ENCODE measurements around the gene SLC2A5. TPM values are rescaled to one million over a fixed set of nuclear protein-coding genes. Genes with fewer than 3 reads are reported as not detected.

Gene SLC2A5
- polyA plus RNA-seq, 3 donors, result 0.75 to 1.3 (median 0.81) TPM

GRCh38 chr1:9058465-9058864 is 11.0 kb downstream of the SLC2A5 start:
- Mint-ChIP-seq H3K36me3 (peaks cover 0 to 8% of the 10 kb centered on the region in 2 donors), H3K27me3 (ENCODE audit: low read depth in 3 of 3) (no peaks in the 10 kb centered on the region), H3K9me3 (peaks cover 0 to 9% (median 0%) of the 10 kb centered on the region in 7 donors), H3K27ac (peak overlapping the region in 1 of 7 donors; percentile 37), H3K4me1 (peaks cover 30% of the 10 kb centered on the region), H3K4me3 (no peak overlapping the region)
- Histone ChIP-seq H3K4me1 (ENCODE audit: control insufficient read depth in 1 of 2, insufficient read depth in 2 of 2, low read length in 2 of 2) (peaks cover 8 to 19% of the 10 kb centered on the region in 2 donors), H3K36me3 (replicated peaks in 1 of 2; ENCODE audit: control insufficient read depth in 1 of 2, insufficient read depth in 2 of 2, low read length in 2 of 2) (peaks cover 4% of the 10 kb centered on the region in 2 donors), H3K4me2 (replicated peaks; ENCODE audit: extremely low read depth, low read length, poor library complexity, severe bottlenecking) (no peak overlapping the region), H3K27me3 (ENCODE audit: control insufficient read depth in 2 of 2, insufficient read depth in 2 of 2, low read length in 2 of 2) (no peaks in the 10 kb centered on the region), H3K9ac (ENCODE audit: insufficient read depth, low read length, poor library complexity, severe bottlenecking) (no peak overlapping the region), H3K27ac (ENCODE audit: low read depth in 1 of 2, low read length in 2 of 2) (no peak overlapping the region), H2AFZ (ENCODE audit: insufficient read depth, low read depth, low read length, poor library complexity, severe bottlenecking) (peak overlapping the region; percentile 23), H3K9me3 (replicated peaks in 1 of 2; ENCODE audit: control insufficient read depth in 1 of 2, insufficient read depth in 1 of 2, low read length in 2 of 2) (no peaks in the 10 kb centered on the region), H3K79me2 (ENCODE audit: insufficient read depth, low read length) (peaks cover 10% of the 10 kb centered on the region), H3K4me3 (replicated peaks in 1 of 3; ENCODE audit: low read depth in 2 of 3, low read length in 3 of 3) (no peak overlapping the region), H4K20me1 (ENCODE audit: insufficient read depth, low read length) (no peaks in the 10 kb centered on the region)
- DNase-seq, result no peak
- WGBS (ENCODE audit: insufficient coverage), result 0% methylated on average over 1 of the region's 2 CpGs
- TF ChIP-seq, protein P1, sequence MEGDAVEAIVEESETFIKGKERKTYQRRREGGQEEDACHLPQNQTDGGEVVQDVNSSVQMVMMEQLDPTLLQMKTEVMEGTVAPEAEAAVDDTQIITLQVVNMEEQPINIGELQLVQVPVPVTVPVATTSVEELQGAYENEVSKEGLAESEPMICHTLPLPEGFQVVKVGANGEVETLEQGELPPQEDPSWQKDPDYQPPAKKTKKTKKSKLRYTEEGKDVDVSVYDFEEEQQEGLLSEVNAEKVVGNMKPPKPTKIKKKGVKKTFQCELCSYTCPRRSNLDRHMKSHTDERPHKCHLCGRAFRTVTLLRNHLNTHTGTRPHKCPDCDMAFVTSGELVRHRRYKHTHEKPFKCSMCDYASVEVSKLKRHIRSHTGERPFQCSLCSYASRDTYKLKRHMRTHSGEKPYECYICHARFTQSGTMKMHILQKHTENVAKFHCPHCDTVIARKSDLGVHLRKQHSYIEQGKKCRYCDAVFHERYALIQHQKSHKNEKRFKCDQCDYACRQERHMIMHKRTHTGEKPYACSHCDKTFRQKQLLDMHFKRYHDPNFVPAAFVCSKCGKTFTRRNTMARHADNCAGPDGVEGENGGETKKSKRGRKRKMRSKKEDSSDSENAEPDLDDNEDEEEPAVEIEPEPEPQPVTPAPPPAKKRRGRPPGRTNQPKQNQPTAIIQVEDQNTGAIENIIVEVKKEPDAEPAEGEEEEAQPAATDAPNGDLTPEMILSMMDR (IDR thresholded peaks at IDR 0.05), result no peak
- intact Hi-C loops (cut with micrococcal nuclease), result no loop called here

GRCh38 chr1:9057851-9058250 is 11.6 kb downstream of the SLC2A5 start:
- H3K27ac Mint-ChIP-seq, result no peak overlapping the region
- Histone ChIP-seq H3K9me3 (replicated peaks in 1 of 2; ENCODE audit: control insufficient read depth in 1 of 2, insufficient read depth in 1 of 2, low read length in 2 of 2) (no peaks in the 10 kb centered on the region), H3K4me2 (replicated peaks; ENCODE audit: extremely low read depth, low read length, poor library complexity, severe bottlenecking) (no peak overlapping the region), H3K4me3 (replicated peaks in 1 of 3; ENCODE audit: low read depth in 2 of 3, low read length in 3 of 3) (no peak overlapping the region), H3K9ac (ENCODE audit: insufficient read depth, low read length, poor library complexity, severe bottlenecking) (no peak overlapping the region), H2AFZ (ENCODE audit: insufficient read depth, low read depth, low read length, poor library complexity, severe bottlenecking) (no peak overlapping the region), H3K79me2 (ENCODE audit: insufficient read depth, low read length) (peaks cover 5% of the 10 kb centered on the region), H4K20me1 (ENCODE audit: insufficient read depth, low read length) (no peaks in the 10 kb centered on the region), H3K4me1 (ENCODE audit: control insufficient read depth in 1 of 2, insufficient read depth in 2 of 2, low read length in 2 of 2) (peaks cover 8 to 19% of the 10 kb centered on the region in 2 donors), H3K27me3 (ENCODE audit: control insufficient read depth in 2 of 2, insufficient read depth in 2 of 2, low read length in 2 of 2) (no peaks in the 10 kb centered on the region), H3K27ac (ENCODE audit: low read depth in 1 of 2, low read length in 2 of 2) (no peak overlapping the region), H3K36me3 (replicated peaks in 1 of 2; ENCODE audit: control insufficient read depth in 1 of 2, insufficient read depth in 2 of 2, low read length in 2 of 2) (peaks cover 4% of the 10 kb centered on the region in 2 donors)
- TF ChIP-seq, protein P1 (IDR thresholded peaks at IDR 0.05), result no peak
- WGBS (ENCODE audit: insufficient coverage), result 86% methylated on average over 9 of the region's 10 CpGs
- no peak for DNase-seq
- no peaks in the 10 kb centered on the region for H3K27me3 Mint-ChIP-seq (ENCODE audit: low read depth in 3 of 3)
- H3K36me3 Mint-ChIP-seq, result peaks cover 0 to 8% of the 10 kb centered on the region in 2 donors
- peaks cover 30% of the 10 kb centered on the region for H3K4me1 Mint-ChIP-seq
- H3K4me3 Mint-ChIP-seq, result no peak overlapping the region
- peaks cover 0 to 9% (median 0%) of the 10 kb centered on the region in 7 donors for H3K9me3 Mint-ChIP-seq
- intact Hi-C loops (cut with micrococcal nuclease), result no loop called here
